NT2/D1 (cell line): ENCODE measurements around the gene YWHAH.

ENCODE experiments used
- DNase-seq: peaks from one replicate; pipeline ENCODE4 v3.0.0-alpha.2; 2011; ENCODE audit warnings: low read depth, low spot score
- H3K27me3 ChIP-seq: 2 replicates; pipeline ENCODE4 v1.6.0; 2011; ENCODE audit warnings: mild to moderate bottlenecking; ENCODE audit not compliant: insufficient read length, insufficient read depth
- H3K36me3 ChIP-seq: 2 replicates; pipeline ENCODE4 v1.6.1; 2011; ENCODE audit warnings: mild to moderate bottlenecking, low read length, mixed read lengths; ENCODE audit not compliant: insufficient read depth, insufficient read length
- H3K4me1 ChIP-seq: 2 replicates; pipeline ENCODE4 v1.5.1; 2011; ENCODE audit not compliant: insufficient read depth, insufficient read length
- H3K4me3 ChIP-seq: 2 replicates; pipeline ENCODE4 v1.5.1; 2011; ENCODE audit warnings: low read depth; ENCODE audit not compliant: insufficient read length
- H3K9ac ChIP-seq: 2 replicates; pipeline ENCODE4 v1.6.0; 2011; ENCODE audit warnings: low read depth; ENCODE audit not compliant: insufficient read length
- H3K9me3 ChIP-seq: 2 replicates; pipeline ENCODE4 v1.5.1; 2011; ENCODE audit warnings: mild to moderate bottlenecking, low read length; ENCODE audit not compliant: insufficient read depth
- SUZ12 ChIP-seq: IDR thresholded peaks from 2 replicates; pipeline ENCODE4 v1.6.1; 2011; ENCODE audit not compliant: insufficient read length, insufficient read depth; ENCODE audit errors: extremely low read depth
- YY1 ChIP-seq: IDR thresholded peaks from 2 replicates; pipeline ENCODE4 v1.6.1; 2011; ENCODE audit not compliant: insufficient read length, insufficient read depth
- ZNF274 ChIP-seq: IDR thresholded peaks from 2 replicates; pipeline ENCODE4 v1.6.1; 2011; ENCODE audit warnings: mild to moderate bottlenecking, low read depth, low read length

The YWHAH gene

DNA sequence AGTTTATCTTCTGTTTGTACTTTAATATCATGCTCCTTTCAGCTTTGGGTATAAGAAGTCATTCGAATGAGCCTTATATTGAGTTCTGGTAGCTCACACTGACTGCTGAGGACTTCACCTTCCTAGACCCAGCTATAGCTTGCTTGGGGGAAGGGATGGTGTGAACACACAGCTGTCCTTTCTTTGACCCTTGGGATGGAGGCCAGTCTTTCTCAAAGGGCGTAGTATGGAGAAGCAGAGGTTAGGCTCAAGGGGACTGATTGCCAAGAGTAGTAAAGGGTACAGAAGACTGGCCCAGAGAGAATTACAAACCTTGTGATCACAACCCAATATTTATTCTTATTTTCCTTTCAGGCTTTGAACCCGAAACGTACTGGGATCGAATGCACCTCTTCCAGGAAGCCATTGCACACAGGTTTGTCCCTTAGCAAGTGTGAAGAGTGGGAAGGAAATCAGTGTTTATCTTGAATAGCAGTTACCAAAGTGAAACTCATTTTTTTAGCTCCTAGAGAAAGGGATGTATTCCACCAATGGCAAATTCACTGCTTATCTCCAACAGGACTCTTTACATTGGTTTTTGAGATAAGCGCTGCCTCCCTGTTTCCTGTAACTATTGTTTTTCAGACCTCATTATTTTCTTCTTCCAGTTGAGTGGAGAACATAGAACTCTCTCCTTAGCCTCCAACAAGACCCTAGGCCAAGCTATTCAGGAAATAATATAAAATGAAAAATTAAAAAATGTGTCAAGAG, 42.8 kb upstream of the YWHAH start:
- DNase-seq = no peak

DNA sequence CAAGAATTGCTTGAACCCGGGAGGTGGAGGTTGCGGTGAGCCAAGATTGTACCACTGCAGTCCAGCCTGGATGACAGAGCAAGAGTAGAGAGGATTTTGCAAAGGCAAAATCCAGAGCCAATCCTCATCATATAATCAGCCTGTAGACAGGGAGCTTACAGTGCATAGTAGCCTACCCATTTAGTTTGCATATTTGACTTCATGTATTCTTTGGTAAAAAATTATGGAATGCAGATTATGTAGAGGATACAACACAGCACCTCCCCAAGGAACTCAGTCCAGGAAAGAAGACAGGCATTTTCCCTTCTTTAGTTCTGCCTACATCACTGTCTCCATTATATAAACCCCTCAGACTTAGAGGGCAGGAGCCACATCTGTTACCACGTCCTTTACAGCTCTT, 39.7 kb upstream of the YWHAH start:
- DNase-seq = no peak
- Histone ChIP-seq H3K4me1 (peaks cover 1% of the 10 kb centered on the region), H3K27me3 (no peaks in the 10 kb centered on the region), H3K4me3 (no peak overlapping the region), H3K9me3 (no peaks in the 10 kb centered on the region), H3K36me3 (peaks cover 22% of the 10 kb centered on the region), H3K9ac (no peak overlapping the region)
- TF ChIP-seq ZNF274 (no peak), SUZ12 (no peak), YY1 (no peak)

More for the DNA sequence above, 42.8 kb upstream of the YWHAH start:
- Histone ChIP-seq H3K27me3 (no peaks in the 10 kb centered on the region), H3K4me1 (peaks cover 6% of the 10 kb centered on the region), H3K9ac (no peak overlapping the region), H3K9me3 (no peaks in the 10 kb centered on the region), H3K36me3 (peaks cover 22% of the 10 kb centered on the region), H3K4me3 (no peak overlapping the region)
- TF ChIP-seq SUZ12 (no peak), ZNF274 (no peak), YY1 (no peak)

DNA sequence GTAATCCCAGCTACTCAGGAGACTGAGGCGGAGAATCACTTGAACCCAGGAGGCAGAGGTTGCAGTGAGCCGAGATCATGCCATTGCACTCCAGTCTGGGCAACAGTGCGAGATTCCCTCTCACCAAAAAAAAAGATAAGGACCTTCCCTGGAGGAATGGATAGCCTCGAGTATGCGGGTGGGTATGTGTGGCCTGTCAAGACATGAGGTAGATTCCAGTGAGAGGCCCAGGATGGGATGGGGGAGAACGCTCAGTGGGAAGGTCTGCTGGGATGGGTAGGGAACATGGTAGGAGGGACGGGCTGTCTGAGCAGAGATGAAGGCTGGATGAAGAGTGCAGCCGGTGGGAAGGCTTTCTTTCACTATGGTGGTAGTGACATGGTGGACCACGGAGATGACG, 39.0 kb upstream of the YWHAH start:
- TF ChIP-seq ZNF274 (no peak), YY1 (no peak)
- Histone ChIP-seq H3K9ac (no peak overlapping the region), H3K36me3 (peaks cover 27% of the 10 kb centered on the region), H3K27me3 (no peaks in the 10 kb centered on the region), H3K4me1 (no peaks in the 10 kb centered on the region), H3K9me3 (no peaks in the 10 kb centered on the region), H3K4me3 (no peak overlapping the region)
- no peak for DNase-seq

DNA sequence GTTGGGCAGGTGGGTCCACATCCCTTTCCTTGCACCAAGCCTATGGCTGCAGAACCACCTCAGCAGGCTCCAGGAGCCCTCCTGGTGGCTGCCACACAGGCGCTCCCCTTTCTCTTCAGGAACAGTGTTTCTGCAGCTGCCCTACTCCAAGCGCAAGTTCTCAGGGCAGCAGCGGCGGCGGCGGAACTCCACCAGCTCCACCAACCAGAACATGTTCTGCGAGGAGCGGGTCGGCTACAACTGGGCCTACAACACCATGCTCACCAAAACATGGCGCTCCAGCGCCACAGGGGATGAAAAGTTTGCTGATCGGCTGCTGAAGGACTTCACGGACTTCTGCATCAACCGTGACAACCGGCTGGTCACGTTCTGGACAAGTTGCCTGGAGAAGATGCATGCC, 38.2 kb upstream of the YWHAH start:
- no peaks in the 10 kb centered on the region for H3K4me1 ChIP-seq
- no peak for DNase-seq
- H3K27me3 ChIP-seq = no peaks in the 10 kb centered on the region
- peaks cover 28% of the 10 kb centered on the region for H3K36me3 ChIP-seq
- no peak overlapping the region for H3K4me3 ChIP-seq
- H3K9me3 ChIP-seq = no peaks in the 10 kb centered on the region
- no peak for TF ChIP-seq ZNF274
- TF ChIP-seq YY1 = no peak
- no peak for TF ChIP-seq SUZ12
- no peak overlapping the region for H3K9ac ChIP-seq

DNA sequence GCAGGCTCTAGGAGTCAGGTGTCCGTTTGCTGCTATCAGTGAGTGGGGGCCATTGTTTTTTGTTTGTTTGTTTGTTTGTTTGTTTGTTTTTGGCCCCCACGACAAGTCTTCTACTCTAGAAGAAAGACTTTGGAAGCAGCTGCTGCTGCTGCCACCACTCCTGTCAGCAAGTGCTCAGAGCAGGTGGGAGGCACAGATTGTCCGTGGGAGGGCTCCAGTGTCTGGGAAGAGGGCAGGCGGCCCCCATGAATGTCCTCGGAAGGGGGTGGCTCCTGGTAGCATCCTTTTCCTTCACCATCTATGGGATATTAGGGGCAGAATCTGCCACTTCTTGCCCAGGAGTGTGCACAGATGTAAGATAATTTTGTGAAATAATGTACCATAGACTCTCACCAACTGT, 37.8 kb upstream of the YWHAH start:
- DNase-seq = no peak
- TF ChIP-seq SUZ12 (no peak), ZNF274 (no peak), YY1 (no peak)
- no peaks in the 10 kb centered on the region for H3K9me3 ChIP-seq
- no peak overlapping the region for H3K9ac ChIP-seq
- no peaks in the 10 kb centered on the region for H3K4me1 ChIP-seq
- no peak overlapping the region for H3K4me3 ChIP-seq
- peaks cover 25% of the 10 kb centered on the region for H3K36me3 ChIP-seq
- H3K27me3 ChIP-seq = no peaks in the 10 kb centered on the region

DNA sequence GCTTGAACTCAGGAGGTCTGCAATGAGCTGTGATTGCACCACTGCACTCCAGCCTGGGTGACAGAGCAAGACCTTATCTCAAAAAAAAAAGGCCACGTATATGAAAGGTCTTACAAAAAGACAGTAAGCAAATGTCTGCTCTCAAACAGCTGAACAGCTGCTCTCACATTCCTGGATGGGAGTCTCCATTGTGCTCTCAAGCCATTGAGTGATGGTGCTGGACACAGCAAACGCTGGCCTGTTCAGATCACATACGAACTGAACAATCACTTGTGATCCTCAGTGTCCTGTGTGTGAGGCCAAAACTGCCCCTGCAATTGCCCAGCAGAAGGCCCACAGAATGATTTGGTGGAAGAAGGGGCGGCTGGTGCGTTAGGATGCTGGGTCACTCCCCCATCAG, 34.4 kb upstream of the YWHAH start:
- TF ChIP-seq ZNF274 (no peak), YY1 (no peak), SUZ12 (no peak)
- Histone ChIP-seq H3K27me3 (no peaks in the 10 kb centered on the region), H3K4me3 (no peak overlapping the region), H3K36me3 (peaks cover 17% of the 10 kb centered on the region), H3K4me1 (no peaks in the 10 kb centered on the region), H3K9me3 (no peaks in the 10 kb centered on the region), H3K9ac (no peak overlapping the region)
- no peak for DNase-seq

DNA sequence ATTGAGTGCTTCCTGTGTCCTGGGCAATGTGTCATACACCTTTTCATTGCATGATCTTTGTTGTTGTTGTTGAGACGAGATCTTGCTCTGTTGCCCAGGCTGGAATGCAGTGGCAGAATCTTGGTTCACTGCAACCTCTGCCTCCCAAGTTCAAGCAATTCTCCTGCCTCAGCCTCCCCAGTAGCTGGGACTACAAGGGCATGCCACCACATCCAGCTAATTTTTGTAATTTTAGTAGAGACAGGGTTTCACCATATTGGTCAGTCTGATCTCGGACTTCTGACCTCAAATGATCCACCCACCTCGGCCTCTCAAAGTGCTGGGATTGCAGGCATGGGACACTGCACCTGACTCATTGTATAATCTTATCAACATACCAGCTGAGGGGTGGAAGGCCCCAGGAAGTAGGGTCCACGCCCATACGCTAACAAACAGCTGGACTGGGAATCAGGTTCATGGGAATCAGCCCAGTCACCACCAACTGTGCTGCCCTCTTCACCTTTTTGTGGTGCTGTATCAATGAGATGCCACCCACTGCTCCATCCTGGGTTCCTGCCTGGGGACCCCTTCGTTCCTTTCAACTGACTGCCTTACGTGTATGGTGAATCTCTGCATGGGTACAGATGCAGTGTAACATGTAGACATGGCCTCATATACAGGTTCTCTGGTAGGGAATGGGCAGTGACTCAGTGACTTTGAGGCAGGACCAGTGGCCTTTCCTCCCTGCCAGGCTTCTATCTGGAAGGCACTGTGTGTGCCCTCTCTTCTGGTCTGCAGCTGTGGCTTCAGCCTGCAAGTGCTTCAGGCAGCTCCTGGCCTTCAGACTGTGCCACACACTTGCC, 32.5 kb upstream of the YWHAH start:
- H3K27me3 ChIP-seq = no peaks in the 10 kb centered on the region
- H3K9me3 ChIP-seq = no peaks in the 10 kb centered on the region
- no peak overlapping the region for H3K4me3 ChIP-seq
- DNase-seq = no peak
- TF ChIP-seq ZNF274 (no peak), YY1 (no peak), SUZ12 (no peak)
- no peaks in the 10 kb centered on the region for H3K4me1 ChIP-seq
- H3K9ac ChIP-seq = no peak overlapping the region
- peaks cover 6% of the 10 kb centered on the region for H3K36me3 ChIP-seq
